ENCODE data around the gene CALHM2. TPM values are rescaled to one million over a fixed set of nuclear protein-coding genes. Genes with fewer than 3 reads are reported as not detected.
A peak's percentile ranks its signal among the peaks of the same experiment; 100 is the strongest.

CALHM2 gene
- total and polyA plus RNA-seq, 2 of the 4 experiments (the other 2 are of a cell fraction): 2.5 to 7.9 TPM

DNA sequence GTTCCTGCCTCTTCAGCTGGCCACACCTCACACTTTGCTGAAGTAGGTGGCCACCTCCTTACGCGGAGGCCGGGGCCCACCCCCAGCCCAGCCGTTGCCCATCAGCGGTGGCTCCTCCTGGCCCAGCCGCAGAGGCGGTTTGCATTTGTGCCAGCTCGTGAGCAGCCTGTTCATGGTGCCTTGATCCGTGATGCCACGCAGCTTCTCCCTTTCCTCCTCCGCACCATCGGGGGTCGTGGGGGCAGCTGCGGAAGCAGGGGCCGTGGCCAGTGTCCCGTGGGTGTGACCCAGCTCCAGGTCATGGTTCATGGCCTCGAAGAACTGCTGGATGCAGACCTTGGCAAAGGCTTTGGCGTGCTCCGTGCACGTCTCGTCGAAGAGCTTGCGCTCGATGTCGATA, 3.1 kb upstream of the CALHM2 start:
- WGBS, 2 experiments (ENCODE audit: extremely low coverage in 2 of 2, insufficient read length in 1 of 2): 83% methylated on average over 19 of the region's 25 CpGs; no CpG with 5 or more reads in 1 of the 2 experiments

More for the DNA sequence above, 3.1 kb upstream of the CALHM2 start:
- no peaks in the 10 kb centered on the region for H4K20me1 ChIP-seq (ENCODE audit: insufficient read depth, low read length)
- H3K4me2 ChIP-seq (ENCODE audit: low read depth, low read length): no peak overlapping the region
- peaks cover 0 to 12% of the 10 kb centered on the region in 2 experiments; a peak in 1 of 4 replicates for H3K79me1 ChIP-seq (ENCODE audit: low read depth in 1 of 2, low read length in 2 of 2)
- peaks cover 8% of the 10 kb centered on the region for H3K9me1 ChIP-seq (ENCODE audit: insufficient read depth, low read length)
- ATAC-seq (ENCODE audit: low read depth) (no peak), DNase-seq (no peak)
- H3K27ac ChIP-seq (ENCODE audit: insufficient read depth, low read length): no peak overlapping the region
- no peak overlapping the region for H3K4ac ChIP-seq (ENCODE audit: low read depth, low read length)
- no peak overlapping the region for H3K56ac ChIP-seq (ENCODE audit: extremely low read depth, insufficient read depth, low read length)
- H3K4me3 ChIP-seq (ENCODE audit: insufficient read depth, low read depth, low read length): no peak overlapping the region
- no peak overlapping the region for H4K91ac ChIP-seq (ENCODE audit: insufficient read depth, low read depth, low read length)
- BruUV-seq (replicated peaks): no TSS peak
- POLR2A ChIA-PET (ENCODE audit: unreplicated experiment): no interaction called here
- H3K27me3 ChIP-seq (ENCODE audit: control insufficient read depth, insufficient read depth, low read length): peaks cover 12% of the 10 kb centered on the region
- H3K9me3 ChIP-seq (ENCODE audit: control insufficient read depth, insufficient read depth, low read length): no peaks in the 10 kb centered on the region
- TF ChIP-seq RCOR1 (IDR thresholded peaks at IDR 0.05; ENCODE audit: insufficient replicate concordance, low read length): no peak
- no peak for TF ChIP-seq RAD21 (IDR thresholded peaks at IDR 0.05; ENCODE audit: low read length)
- no peak overlapping the region for H2BK120ac ChIP-seq (ENCODE audit: low read depth, low read length)
- no peak overlapping the region for H3K14ac ChIP-seq (replicated peaks; ENCODE audit: low read depth, low read length)
- no peak overlapping the region for H3K23ac ChIP-seq (ENCODE audit: low read depth, low read length)
- H2BK20ac ChIP-seq (ENCODE audit: low read depth, low read length): no peak overlapping the region
- no peak overlapping the region for H2BK5ac ChIP-seq (ENCODE audit: low read depth, low read length, poor library complexity, severe bottlenecking)
- no peak overlapping the region for H2AFZ ChIP-seq (replicated peaks; ENCODE audit: low read length, poor library complexity)
- intact Hi-C loops (cut with micrococcal nuclease) (no loop called here), in situ Hi-C loops (cut with MboI; ENCODE audit: low sequenced_read_pairs) (no loop called here), dilution Hi-C loops (cut with HindIII; ENCODE audit: low sequenced_read_pairs, unreplicated experiment) (no loop called here)
- H3K18ac ChIP-seq (ENCODE audit: low read depth, low read length): no peak overlapping the region
- CTCF ChIA-PET: no interaction called here
- no peaks in the 10 kb centered on the region for H3K36me3 ChIP-seq (ENCODE audit: control insufficient read depth, insufficient read depth, low read length)
- H4K8ac ChIP-seq (ENCODE audit: low read depth in 2 of 2, low read length in 2 of 2): no peak overlapping the region
- H3K9ac ChIP-seq (ENCODE audit: low read depth, low read length): no peak overlapping the region
- H3K4me1 ChIP-seq (ENCODE audit: control insufficient read depth, insufficient read depth, low read length): peaks cover 11% of the 10 kb centered on the region; the same call in 1 of the 2 replicates
- no peak overlapping the region for H2AK5ac ChIP-seq (ENCODE audit: low read depth, low read length)
- peak overlapping the region; percentile 61 for H2AK9ac ChIP-seq (replicated peaks; ENCODE audit: low read depth, low read length, poor library complexity)
- no peak overlapping the region for H4K5ac ChIP-seq (ENCODE audit: low read depth, low read length)
- H2BK15ac ChIP-seq (ENCODE audit: low read depth, low read length): no peak overlapping the region
